Suprapubic skin (tissue), 4 donors: Measurements from ENCODE around the gene RETN. TPM values are rescaled to one million over a fixed set of nuclear protein-coding genes. Genes with fewer than 3 reads are reported as not detected.

Experiments
- DNase-seq, 2 donors: peaks; one replicate each; pipeline ENCODE4 v3.0.0-alpha.2; 2019; ENCODE audit warnings: low spot score in 2 of 2
- H3K27ac ChIP-seq: fragments of 200-600 bp; sonication (generic); one replicate; pipeline ENCODE4 v1.5.1; 2019
- H3K27me3 ChIP-seq: fragments of 200-600 bp; sonication (generic); one replicate; pipeline ENCODE4 v1.5.1; 2019
- H3K36me3 ChIP-seq: fragments of 200-600 bp; sonication (generic); one replicate; pipeline ENCODE4 v1.5.1; 2019
- H3K4me1 ChIP-seq: fragments of 200-600 bp; sonication (generic); one replicate; pipeline ENCODE4 v1.5.1; 2019
- H3K4me3 ChIP-seq: fragments of 200-600 bp; sonication (generic); one replicate; pipeline ENCODE4 v1.5.1; 2019; ENCODE audit warnings: mild to moderate bottlenecking
- H3K9me3 ChIP-seq: fragments of 200-600 bp; sonication (generic); one replicate; pipeline ENCODE4 v1.5.1; 2019
- CTCF ChIP-seq, 2 donors: fragments of 200-600 bp in 1 of 2; fragments of 450-650 bp in 1 of 2; sonication (generic) in 1 of 2; IDR thresholded peaks; one replicate each; pipeline ENCODE4 v1.5.1; 2016 to 2019; ENCODE audit warnings: antibody characterized with exemption in 2 of 2, mild to moderate bottlenecking in 1 of 2, moderate library complexity in 1 of 2
- EP300 ChIP-seq: sonication (generic); formaldehyde crosslinking; IDR thresholded peaks from one replicate; pipeline ENCODE4 v1.6.1; 2017; ENCODE audit warnings: antibody characterized with exemption
- POLR2A ChIP-seq, 2 donors: fragments of 450-650 bp; IDR thresholded peaks; one replicate each; pipeline ENCODE4 v1.6.1; 2017; ENCODE audit warnings: antibody characterized with exemption in 2 of 2, mild to moderate bottlenecking in 2 of 2, moderate library complexity in 2 of 2
- POLR2AphosphoS5 ChIP-seq, 3 donors: sonication (generic); formaldehyde crosslinking; IDR thresholded peaks; one replicate each; pipeline ENCODE4 v1.6.1; 2017; ENCODE audit warnings: antibody characterized with exemption in 3 of 3
- WGBS: methylation state at CpG from one replicate; pipeline ENCODE4 v1.1.5; 2018; 5-methylcytosine and 5-hydroxymethylcytosine counted together
- total RNA-seq, 4 donors: library from RNA; depleted of rRNA; stranded (reverse); fragments of >200 nt; gene quantifications; one replicate each; pipeline ENCODE4 v1.1.0, GENCODE V29; 2016

The RETN gene
- total RNA-seq, 4 donors from 2014 or later, result not detected

DNA sequence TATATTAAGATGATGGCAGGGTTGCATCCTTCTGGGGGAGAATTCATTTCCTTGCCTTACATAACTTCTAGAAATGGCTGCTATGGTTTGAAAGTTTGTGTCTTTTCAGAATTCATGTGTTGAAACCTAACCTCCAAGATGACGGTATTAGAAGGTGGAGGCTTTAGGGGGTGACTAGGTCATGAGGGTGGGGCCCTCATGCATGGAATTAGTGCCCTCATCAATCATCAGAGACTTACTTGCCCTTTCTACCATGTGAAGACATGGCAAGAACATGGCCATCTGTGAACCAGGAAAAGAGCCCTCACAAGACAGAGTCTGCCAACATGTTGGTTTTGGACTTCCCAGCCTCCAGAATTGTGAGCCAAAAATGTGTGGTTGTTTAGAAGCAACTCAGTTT is 47.9 kb downstream of the RETN start:
- Histone ChIP-seq H3K4me3 (no peak overlapping the region), H3K27ac (no peak overlapping the region), H3K27me3 (peaks cover 5% of the 10 kb centered on the region), H3K36me3 (no peaks in the 10 kb centered on the region), H3K9me3 (no peaks in the 10 kb centered on the region), H3K4me1 (no peaks in the 10 kb centered on the region)
- WGBS, result 94% methylated on average over 1 of the region's 1 CpG
- no peak for DNase-seq
- TF ChIP-seq POLR2AphosphoS5 (IDR thresholded peaks at IDR 0.05), result no peak
- TF ChIP-seq POLR2A (IDR thresholded peaks at IDR 0.05), result no peak
- TF ChIP-seq CTCF (IDR thresholded peaks at IDR 0.05), result no peak
- TF ChIP-seq EP300, result no peak

DNA sequence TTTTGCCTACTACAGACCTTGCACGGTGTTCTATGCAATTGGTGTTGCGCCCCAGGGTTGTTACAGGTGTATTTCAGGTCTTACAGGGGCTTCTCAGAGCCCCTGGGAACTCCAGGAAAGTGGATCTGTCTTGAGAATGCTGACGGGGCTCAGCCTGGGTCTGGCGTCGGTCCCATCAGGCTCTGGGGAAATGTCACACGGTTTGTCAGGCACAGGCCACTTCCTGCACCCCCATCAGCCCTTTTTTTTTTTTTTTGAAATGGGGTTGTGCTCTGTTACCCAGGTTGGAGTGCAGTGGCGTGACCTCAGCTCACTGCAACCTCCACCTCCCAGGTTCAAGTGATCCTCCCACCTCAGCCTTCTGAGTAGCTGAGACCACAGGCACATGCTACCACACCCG is 49.8 kb downstream of the RETN start:
- H3K4me3 ChIP-seq, result no peak overlapping the region
- H3K4me1 ChIP-seq, result no peaks in the 10 kb centered on the region
- peaks cover 6% of the 10 kb centered on the region for H3K27me3 ChIP-seq
- H3K27ac ChIP-seq, result no peak overlapping the region
- TF ChIP-seq CTCF (IDR thresholded peaks at IDR 0.05) (no peak), POLR2AphosphoS5 (IDR thresholded peaks at IDR 0.05) (no peak), EP300 (no peak), POLR2A (IDR thresholded peaks at IDR 0.05) (no peak)
- no peak for DNase-seq
- H3K36me3 ChIP-seq, result no peaks in the 10 kb centered on the region
- H3K9me3 ChIP-seq, result no peaks in the 10 kb centered on the region
- 61% methylated on average over 8 of the region's 8 CpGs for WGBS

Other genes with a start within 250 kb of the RETN start
- gene PEX11G, start 180.0 kb upstream of the RETN start, total RNA-seq, result 1 to 10 TPM; 2.9 to 5.2 (median 4.1) TPM
- gene ZNF358, start 152.9 kb upstream of the RETN start, total RNA-seq, result 10 to 100 TPM; 28.7 to 48.5 (median 39.5) TPM
- 10 to 100 TPM; 15.9 to 43.6 (median 29.5) TPM for gene MCOLN1, start 146.4 kb upstream of the RETN start, total RNA-seq
- gene PNPLA6, start 133.3 kb upstream of the RETN start, total RNA-seq, result 100 to 1,000 TPM in 1 of 4 donors, 10 to 100 TPM in 3; 57.8 to 112 (median 78.5) TPM
- gene CAMSAP3, start 73.2 kb upstream of the RETN start, total RNA-seq, result 10 to 100 TPM; 60.5 to 82.7 (median 63.9) TPM
- 10 to 100 TPM; 45.1 to 68.2 (median 55.5) TPM for gene XAB2, start 39.5 kb upstream of the RETN start, total RNA-seq
- 10 to 100 TPM; 11.4 to 17.4 (median 12.6) TPM for gene PET100, start 39.3 kb upstream of the RETN start, total RNA-seq
- gene PCP2, start 35.3 kb upstream of the RETN start, total RNA-seq, result 1 to 10 TPM; 1.6 to 9.9 (median 1.6) TPM
- gene STXBP2, start 31.9 kb upstream of the RETN start, total RNA-seq, result 10 to 100 TPM; 41.2 to 88.7 (median 50.9) TPM
- 1 to 10 TPM in 1 of 4 donors, not detected in 3; 1.4 TPM for gene MCEMP1, start 8.0 kb downstream of the RETN start, total RNA-seq
- 100 to 1,000 TPM in 2 of 4 donors, 10 to 100 TPM in 2; 63.0 to 144 (median 103) TPM for gene TRAPPC5, start 11.8 kb downstream of the RETN start, total RNA-seq
- gene FCER2, start 33.1 kb downstream of the RETN start, total RNA-seq, result not detected
- gene CLEC4G, start 63.1 kb downstream of the RETN start, total RNA-seq, result 1 to 10 TPM in 1 of 4 donors, under 1 TPM in 1, not detected in 2; 0.49 to 3.9 TPM
- gene CD209, start 78.5 kb downstream of the RETN start, total RNA-seq, result 1 to 10 TPM in 1 of 4 donors, under 1 TPM in 3; 0.16 to 1.6 (median 0.50) TPM
- gene CLEC4M, start 94.2 kb downstream of the RETN start, total RNA-seq, result not detected
- gene EVI5L, start 161.2 kb downstream of the RETN start, total RNA-seq, result 10 to 100 TPM; 17.2 to 29.4 (median 25.6) TPM
- gene PRR36, start 205.3 kb downstream of the RETN start, total RNA-seq, result 1 to 10 TPM in 1 of 4 donors, under 1 TPM in 3; 0.26 to 1.1 (median 0.74) TPM
- gene LRRC8E, start 219.5 kb downstream of the RETN start, total RNA-seq, result 10 to 100 TPM; 15.2 to 41.6 (median 30.9) TPM
- gene MAP2K7, start 234.8 kb downstream of the RETN start, total RNA-seq, result 10 to 100 TPM; 25.1 to 52.4 (median 29.3) TPM
- not detected for gene TGFBR3L, start 245.8 kb downstream of the RETN start, total RNA-seq